KOPT-K1 (cell line): ENCODE measurements around the gene PHACTR1.

ENCODE experiments used
- H3K27ac ChIP-seq: fragments of 200-600 bp; sonication (generic); 2 replicates; pipeline ENCODE4 v1.5.1; 2016; ENCODE audit warnings: antibody characterized with exemption, mild to moderate bottlenecking, low read depth, low read length; ENCODE audit not compliant: poor library complexity, severe bottlenecking
- H3K36me3 ChIP-seq: fragments of 200-600 bp; sonication (generic); 2 replicates; pipeline ENCODE4 v1.5.1; 2017; ENCODE audit warnings: antibody characterized with exemption, mild to moderate bottlenecking, low read length, moderate library complexity; ENCODE audit not compliant: insufficient read depth
- H3K9me3 ChIP-seq: fragments of 200-600 bp; sonication (generic); 2 replicates; pipeline ENCODE4 v1.5.1; 2017; ENCODE audit warnings: antibody characterized with exemption, low read length, mild to moderate bottlenecking; ENCODE audit not compliant: insufficient read depth, poor library complexity, severe bottlenecking

Gene PHACTR1

DNA sequence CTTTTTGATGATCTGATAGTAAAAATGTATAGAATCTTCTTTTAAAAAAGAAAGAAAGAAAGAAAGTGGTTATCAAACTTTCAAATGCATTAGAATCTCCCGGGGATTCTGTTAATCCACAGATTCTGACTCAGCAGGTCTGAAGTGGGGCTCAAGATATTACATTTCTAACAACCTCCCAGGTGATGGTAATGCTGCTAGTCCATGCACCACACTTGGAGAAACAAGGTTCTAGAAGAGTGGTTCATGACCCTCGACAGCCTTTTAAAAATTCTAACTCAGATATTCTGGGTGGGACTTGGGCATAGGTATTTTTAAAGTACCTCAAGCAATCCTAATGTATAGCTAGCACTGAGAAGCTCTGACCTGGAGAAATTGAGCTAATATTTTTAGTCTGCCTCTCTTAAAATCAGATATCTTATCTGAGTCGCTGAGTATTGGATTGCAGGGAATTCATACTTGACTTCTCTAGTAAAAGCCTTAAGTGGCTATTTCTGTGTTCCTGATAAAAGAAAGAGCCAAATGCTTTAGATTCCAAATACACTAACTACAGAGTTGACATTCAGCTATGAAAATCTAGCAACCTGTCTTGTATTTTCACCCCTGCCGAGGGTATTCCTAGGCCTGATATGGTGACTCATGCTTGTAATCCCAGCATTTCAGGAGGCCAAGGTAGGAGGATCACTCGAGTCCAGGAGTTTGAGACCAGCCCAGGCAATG is 252.4 kb downstream of the PHACTR1 start:
- no peaks in the 10 kb centered on the region for H3K36me3 ChIP-seq
- no peak overlapping the region for H3K27ac ChIP-seq
- no peaks in the 10 kb centered on the region for H3K9me3 ChIP-seq

- no peaks in the 10 kb centered on the region for H3K36me3 ChIP-seq
Measured at GRCh38 chr6:12969966-12970365, 253.4 kb downstream of the PHACTR1 start.

DNA sequence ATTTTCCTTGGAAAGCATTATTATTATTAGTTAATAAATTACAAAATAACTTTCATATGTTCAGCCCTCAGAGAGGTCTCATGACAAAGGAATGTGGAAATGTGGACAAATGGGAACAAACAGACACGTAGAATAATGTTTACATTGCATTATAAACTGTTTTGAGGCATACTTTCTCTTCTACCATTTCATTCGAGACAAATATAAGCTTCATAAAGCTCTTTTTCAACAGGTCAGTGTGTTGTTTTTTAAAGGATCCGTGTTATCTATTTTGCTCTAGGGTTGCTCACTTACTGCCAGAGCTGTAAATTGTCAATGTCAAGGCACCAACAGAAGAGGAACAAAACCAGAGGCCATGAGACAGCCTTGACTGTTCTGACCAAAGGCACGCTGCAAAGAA is 256.8 kb downstream of the PHACTR1 start:
- Histone ChIP-seq H3K36me3 (no peaks in the 10 kb centered on the region), H3K27ac (no peak overlapping the region), H3K9me3 (no peaks in the 10 kb centered on the region)

More at GRCh38 chr6:12969966-12970365, 253.4 kb downstream of the PHACTR1 start:
- no peak overlapping the region for H3K27ac ChIP-seq
- no peaks in the 10 kb centered on the region for H3K9me3 ChIP-seq

- H3K27ac ChIP-seq: no peak overlapping the region
- H3K9me3 ChIP-seq: no peaks in the 10 kb centered on the region
- H3K36me3 ChIP-seq: no peaks in the 10 kb centered on the region
Measured at GRCh38 chr6:12974551-12974950, 258.0 kb downstream of the PHACTR1 start.

DNA sequence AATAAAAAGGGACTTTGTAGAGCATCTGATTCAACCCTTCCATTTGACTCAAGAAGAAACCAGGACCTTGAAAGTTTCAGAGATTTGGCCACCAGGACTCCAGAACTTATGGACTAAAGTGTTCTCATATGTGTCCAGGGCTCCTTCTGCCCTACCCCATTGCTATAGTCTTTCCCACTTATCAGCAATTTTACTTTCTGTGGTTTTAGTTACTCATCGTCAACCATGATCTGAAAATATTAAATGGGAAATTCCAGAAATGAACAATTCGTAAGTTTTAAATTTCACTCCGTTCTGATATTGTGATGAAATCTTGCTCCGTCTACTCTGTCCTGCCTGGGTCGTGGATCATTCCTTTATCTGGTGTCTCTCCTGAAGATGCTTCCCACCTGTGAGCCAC is 259.8 kb downstream of the PHACTR1 start:
- no peak overlapping the region for H3K27ac ChIP-seq

GRCh38 chr6:12977206-12977605 is 260.6 kb downstream of the PHACTR1 start:
- no peak overlapping the region for H3K27ac ChIP-seq
- peaks cover 3% of the 10 kb centered on the region for H3K9me3 ChIP-seq

More for the DNA sequence above, 259.8 kb downstream of the PHACTR1 start:
- no peaks in the 10 kb centered on the region for H3K9me3 ChIP-seq
- H3K36me3 ChIP-seq: no peaks in the 10 kb centered on the region

DNA sequence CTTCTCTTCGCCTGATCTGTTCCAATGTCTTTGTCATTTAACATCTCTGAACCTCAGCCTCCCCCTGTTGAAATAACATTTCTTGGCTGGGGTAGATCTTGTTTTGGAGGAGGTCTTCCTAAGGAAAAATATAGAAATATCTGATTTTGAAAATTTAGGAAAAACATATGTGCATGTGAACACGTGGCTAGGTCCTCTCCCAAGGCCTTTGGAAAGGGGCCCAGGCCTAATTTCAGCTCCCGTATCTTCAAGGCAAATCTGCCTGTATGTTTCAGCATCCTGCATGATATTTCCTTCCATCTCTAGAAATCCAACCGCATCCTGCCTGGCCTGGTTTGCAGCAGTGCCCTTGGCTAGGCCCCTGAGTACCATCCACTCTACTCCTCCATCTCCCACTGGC is 261.2 kb downstream of the PHACTR1 start:
- peaks cover 4% of the 10 kb centered on the region for H3K9me3 ChIP-seq
- H3K36me3 ChIP-seq: no peaks in the 10 kb centered on the region
- no peak overlapping the region for H3K27ac ChIP-seq

More at GRCh38 chr6:12977206-12977605, 260.6 kb downstream of the PHACTR1 start:
- no peaks in the 10 kb centered on the region for H3K36me3 ChIP-seq

DNA sequence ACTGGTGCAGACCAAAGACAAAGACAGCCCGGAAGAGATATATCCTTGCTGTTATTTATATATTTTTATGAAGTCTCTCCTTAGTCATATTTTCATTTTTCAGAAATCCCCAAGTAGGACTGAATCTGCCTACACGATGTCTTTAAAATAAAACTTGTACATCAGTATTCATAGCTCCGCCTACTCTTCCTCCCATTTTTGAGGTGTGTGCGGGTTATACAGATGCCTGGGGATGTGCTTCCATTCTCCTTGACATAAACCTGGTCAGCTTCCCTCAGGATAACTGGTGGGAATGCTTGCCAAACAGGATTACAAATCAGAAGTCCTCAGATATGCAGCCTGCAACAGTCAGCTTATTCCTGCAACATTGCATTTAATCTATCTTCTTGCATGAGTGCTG is 264.2 kb downstream of the PHACTR1 start:
- peaks cover 4% of the 10 kb centered on the region for H3K9me3 ChIP-seq
- no peak overlapping the region for H3K27ac ChIP-seq
- H3K36me3 ChIP-seq: no peaks in the 10 kb centered on the region

DNA sequence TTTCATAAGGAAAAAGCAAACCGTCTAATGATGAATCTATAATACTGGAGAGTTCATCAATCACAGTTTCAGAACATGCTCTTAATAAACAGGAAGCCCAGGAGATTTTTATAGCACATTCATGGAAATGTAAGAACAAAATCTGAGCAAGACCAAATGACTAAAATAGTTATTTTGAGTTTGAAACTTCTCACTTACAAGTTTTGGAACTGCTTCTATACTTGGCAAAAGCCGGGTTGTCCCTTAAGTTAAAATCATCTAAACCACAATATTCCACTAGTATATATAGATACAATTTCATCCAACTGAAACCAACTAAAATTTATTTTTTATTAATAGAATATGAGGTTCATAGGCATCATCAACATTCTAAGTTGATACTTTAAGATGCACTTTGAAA is 268.2 kb downstream of the PHACTR1 start:
- Histone ChIP-seq H3K9me3 (peaks cover 4% of the 10 kb centered on the region), H3K36me3 (no peaks in the 10 kb centered on the region), H3K27ac (no peak overlapping the region)

- Histone ChIP-seq H3K36me3 (no peaks in the 10 kb centered on the region), H3K9me3 (no peaks in the 10 kb centered on the region), H3K27ac (no peak overlapping the region)
Measured at GRCh38 chr6:12987783-12988182, 271.2 kb downstream of the PHACTR1 start.

DNA sequence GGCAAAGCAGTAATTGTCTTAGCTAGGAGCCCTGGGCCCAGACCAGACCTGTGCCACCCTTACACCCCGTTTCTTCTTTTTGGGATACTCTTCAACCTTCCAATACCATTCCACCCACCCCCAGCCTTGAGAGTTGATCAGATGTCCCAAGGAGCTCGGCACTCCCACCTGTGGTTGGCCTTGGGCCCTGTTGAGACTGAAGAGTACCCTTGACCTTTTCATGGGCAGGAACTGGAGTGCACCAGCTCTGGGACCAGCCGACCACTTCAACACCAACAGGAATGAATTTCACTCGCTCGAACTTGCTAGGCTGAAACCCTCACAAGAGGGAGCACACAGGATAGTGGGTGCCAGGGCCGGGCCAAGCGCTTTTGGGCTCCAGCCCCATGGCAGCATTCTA is 273.6 kb downstream of the PHACTR1 start:
- no peak overlapping the region for H3K27ac ChIP-seq
- peaks cover 9% of the 10 kb centered on the region for H3K9me3 ChIP-seq
- no peaks in the 10 kb centered on the region for H3K36me3 ChIP-seq

- Histone ChIP-seq H3K36me3 (no peaks in the 10 kb centered on the region), H3K9me3 (peaks cover 9% of the 10 kb centered on the region), H3K27ac (no peak overlapping the region)
Measured at GRCh38 chr6:12991435-12991834, 274.9 kb downstream of the PHACTR1 start.

- Histone ChIP-seq H3K36me3 (no peaks in the 10 kb centered on the region), H3K9me3 (peaks cover 9% of the 10 kb centered on the region), H3K27ac (no peak overlapping the region)
Measured at GRCh38 chr6:12992770-12993169, 276.2 kb downstream of the PHACTR1 start.

GRCh38 chr6:12993283-12993898 is 276.8 kb downstream of the PHACTR1 start:
- H3K9me3 ChIP-seq: peaks cover 9% of the 10 kb centered on the region
- no peaks in the 10 kb centered on the region for H3K36me3 ChIP-seq
- H3K27ac ChIP-seq: no peak overlapping the region

DNA sequence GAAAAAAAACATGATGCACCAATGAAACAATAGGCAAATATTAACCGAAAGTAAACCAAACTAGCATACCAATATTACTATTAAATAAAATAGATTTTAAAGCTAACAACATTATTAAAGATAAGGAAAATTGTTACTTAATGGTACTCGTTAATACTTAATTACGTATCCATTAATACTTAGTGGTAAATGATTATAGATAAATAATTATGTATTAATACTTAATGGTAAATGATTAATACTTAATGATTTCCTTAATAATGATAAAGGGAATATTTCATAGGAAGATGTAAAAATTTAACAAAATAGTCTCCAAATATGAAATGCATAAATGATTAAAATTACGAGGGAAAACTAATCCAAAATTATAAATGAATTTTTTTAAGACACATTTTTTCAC is 278.9 kb downstream of the PHACTR1 start:
- Histone ChIP-seq H3K27ac (no peak overlapping the region), H3K36me3 (no peaks in the 10 kb centered on the region), H3K9me3 (peaks cover 9% of the 10 kb centered on the region)

DNA sequence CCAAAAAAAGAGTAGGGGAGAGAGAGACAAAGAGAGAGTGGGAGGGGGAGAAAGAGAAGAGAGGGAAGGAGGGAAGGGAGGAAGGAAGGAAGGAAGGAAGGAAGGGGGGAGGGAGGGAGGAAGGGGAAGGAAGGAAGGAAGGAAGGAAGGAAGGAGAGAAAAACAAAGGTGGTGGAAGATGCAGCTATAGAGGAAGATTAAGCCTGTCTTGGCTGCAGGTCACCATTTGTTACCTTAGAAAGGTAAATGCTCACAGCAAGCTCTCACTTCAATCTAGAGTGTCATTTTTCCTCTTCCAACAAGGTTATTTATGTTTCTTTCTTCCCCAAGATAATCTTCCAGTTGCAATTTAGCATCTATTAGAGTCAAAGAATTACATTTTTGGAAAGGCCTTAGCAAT is 284.0 kb downstream of the PHACTR1 start:
- Histone ChIP-seq H3K27ac (no peak overlapping the region), H3K36me3 (no peaks in the 10 kb centered on the region), H3K9me3 (no peaks in the 10 kb centered on the region)
